Progenitor cell of endocrine pancreas (in vitro differentiated cells): ENCODE results near the gene KCNJ3. TPM values are rescaled to one million over a fixed set of nuclear protein-coding genes. Genes with fewer than 3 reads are reported as not detected.

ENCODE experiments used
- DNase-seq: peaks from one replicate; pipeline ENCODE4 v3.0.0; 2021; ENCODE audit warnings: low spot score; ENCODE audit not compliant: unreplicated experiment
- H3K27ac Mint-ChIP-seq: 2 replicates; pipeline ENCODE4 v1.8.0; 2021; ENCODE audit warnings: mild to moderate bottlenecking, moderate library complexity, mixed read lengths
- H3K27me3 Mint-ChIP-seq: 2 replicates; pipeline ENCODE4 v1.8.0; 2021; ENCODE audit warnings: mixed read lengths
- H3K36me3 Mint-ChIP-seq: 2 replicates; pipeline ENCODE4 v1.8.0; 2022; ENCODE audit warnings: mixed read lengths; ENCODE audit not compliant: insufficient read depth
- H3K4me1 Mint-ChIP-seq: 2 replicates; pipeline ENCODE4 v1.8.0; 2021; ENCODE audit warnings: low read depth, mixed read lengths
- H3K4me3 Mint-ChIP-seq: 2 replicates; pipeline ENCODE4 v1.8.0; 2021; ENCODE audit warnings: low read depth, mild to moderate bottlenecking, moderate library complexity, mixed read lengths
- H3K9me3 Mint-ChIP-seq: 2 replicates; pipeline ENCODE4 v1.8.0; 2021; ENCODE audit warnings: low read depth, mixed read lengths
- CTCF ChIP-seq: fragments of 200-600 bp; sonication (generic); IDR thresholded peaks from one replicate; pipeline ENCODE4 v1.5.0; 2021; ENCODE audit warnings: antibody characterized with exemption, mild to moderate bottlenecking; ENCODE audit not compliant: unreplicated experiment
- total RNA-seq: library from RNA; stranded (reverse); gene quantifications from 2 replicates; pipeline ENCODE4 v1.2.1, GENCODE V29; 2021

KCNJ3 gene
- total RNA-seq, 1 donor from 2014 or later = 9.6 TPM

GRCh38 chr2:154826827-154827226 is 128.3 kb downstream of the KCNJ3 start:
- H3K36me3 Mint-ChIP-seq = peaks cover 5% of the 10 kb centered on the region
- H3K9me3 Mint-ChIP-seq = peaks cover 3% of the 10 kb centered on the region
- H3K4me1 Mint-ChIP-seq = no peaks in the 10 kb centered on the region
- H3K27ac Mint-ChIP-seq = no peak overlapping the region
- H3K27me3 Mint-ChIP-seq = no peaks in the 10 kb centered on the region
- no peak for TF ChIP-seq CTCF
- no peak for DNase-seq
- no peak overlapping the region for H3K4me3 Mint-ChIP-seq

GRCh38 chr2:154827286-154827685 is 128.8 kb downstream of the KCNJ3 start:
- H3K27me3 Mint-ChIP-seq = no peaks in the 10 kb centered on the region
- peaks cover 5% of the 10 kb centered on the region for H3K36me3 Mint-ChIP-seq
- H3K27ac Mint-ChIP-seq = no peak overlapping the region
- DNase-seq = no peak
- H3K4me1 Mint-ChIP-seq = no peaks in the 10 kb centered on the region
- peaks cover 3% of the 10 kb centered on the region for H3K9me3 Mint-ChIP-seq
- TF ChIP-seq CTCF = no peak
- no peak overlapping the region for H3K4me3 Mint-ChIP-seq

- no peaks in the 10 kb centered on the region for H3K27me3 Mint-ChIP-seq
- H3K9me3 Mint-ChIP-seq = peaks cover 6% of the 10 kb centered on the region
- H3K4me1 Mint-ChIP-seq = peaks cover 9% of the 10 kb centered on the region
- no peak for DNase-seq
- H3K27ac Mint-ChIP-seq = no peak overlapping the region
- peaks cover 2% of the 10 kb centered on the region for H3K36me3 Mint-ChIP-seq
- TF ChIP-seq CTCF = no peak
- H3K4me3 Mint-ChIP-seq = no peak overlapping the region
Observed at GRCh38 chr2:154832711-154833110, 134.2 kb downstream of the KCNJ3 start.

- peaks cover 17% of the 10 kb centered on the region for H3K36me3 Mint-ChIP-seq
- peaks cover 13% of the 10 kb centered on the region for H3K4me1 Mint-ChIP-seq
- no peak for DNase-seq
- TF ChIP-seq CTCF = no peak
- peaks cover 17% of the 10 kb centered on the region for H3K9me3 Mint-ChIP-seq
- H3K27me3 Mint-ChIP-seq = no peaks in the 10 kb centered on the region
- peak overlapping the region; percentile 46 for H3K4me3 Mint-ChIP-seq
- H3K27ac Mint-ChIP-seq = peak overlapping the region; percentile 11
Observed at GRCh38 chr2:154836632-154837031, 138.1 kb downstream of the KCNJ3 start.

GRCh38 chr2:154837035-154837434 is 138.5 kb downstream of the KCNJ3 start:
- Mint-ChIP-seq H3K4me3 (peak overlapping the region; percentile 46), H3K9me3 (peaks cover 21% of the 10 kb centered on the region), H3K4me1 (peaks cover 13% of the 10 kb centered on the region), H3K27me3 (no peaks in the 10 kb centered on the region), H3K36me3 (peaks cover 21% of the 10 kb centered on the region), H3K27ac (peak overlapping the region; percentile 11)
- DNase-seq = no peak
- TF ChIP-seq CTCF = no peak
